Mesenchymal stem cell (in vitro differentiated cells and primary cell): ENCODE data around the gene C1QTNF7.

Source experiments
- DNase-seq: peaks from one replicate; pipeline ENCODE4 v3.0.0-alpha.2; 2013
- H2AFZ ChIP-seq: one replicate; pipeline ENCODE4 v1.6.1; 2013; ENCODE audit warnings: low read depth, mild to moderate bottlenecking, control low read depth, inconsistent platforms, low read length, moderate library complexity
- H2AK5ac ChIP-seq: 2 replicates; pipeline ENCODE4 v1.6.1; 2013; ENCODE audit warnings: low read length, moderate library complexity, mild to moderate bottlenecking, inconsistent platforms; ENCODE audit not compliant: severe bottlenecking
- H2BK120ac ChIP-seq: one replicate; pipeline ENCODE4 v1.6.1; 2013; ENCODE audit warnings: low read depth, mild to moderate bottlenecking, inconsistent platforms, low read length, moderate library complexity
- H2BK12ac ChIP-seq, 2 experiments: one replicate each; pipeline ENCODE4 v1.6.1; 2013; ENCODE audit warnings: inconsistent platforms in 2 of 2, low read length in 2 of 2, mild to moderate bottlenecking in 2 of 2, moderate library complexity in 2 of 2, control low read depth in 1 of 2
- H2BK15ac ChIP-seq: one replicate; pipeline ENCODE4 v1.6.1; 2013; ENCODE audit warnings: mild to moderate bottlenecking, low read depth, inconsistent platforms; ENCODE audit not compliant: poor library complexity, severe bottlenecking
- H2BK5ac ChIP-seq: 2 replicates; pipeline ENCODE4 v1.6.1; 2013; ENCODE audit warnings: low read depth, mild to moderate bottlenecking, low read length, control low read depth, inconsistent platforms; ENCODE audit not compliant: poor library complexity, severe bottlenecking
- H3K14ac ChIP-seq, 2 experiments: one replicate each; pipeline ENCODE4 v1.6.1; 2013; ENCODE audit warnings: inconsistent platforms in 2 of 2, low read length in 2 of 2, control low read depth in 1 of 2, mild to moderate bottlenecking in 1 of 2, moderate library complexity in 1 of 2
- H3K18ac ChIP-seq, 2 experiments: one replicate each; pipeline ENCODE4 v1.6.1; 2013; ENCODE audit warnings: inconsistent platforms in 2 of 2, low read length in 2 of 2, control low read depth in 1 of 2, low read depth in 1 of 2, mild to moderate bottlenecking in 1 of 2
- H3K23ac ChIP-seq, 2 experiments: one replicate each; pipeline ENCODE4 v1.6.1; 2013; ENCODE audit warnings: inconsistent platforms in 2 of 2, low read length in 2 of 2, mild to moderate bottlenecking in 2 of 2, moderate library complexity in 2 of 2, control low read depth in 1 of 2
- H3K27ac ChIP-seq: 2 replicates; pipeline ENCODE4 v1.5.1; 2013; ENCODE audit warnings: mild to moderate bottlenecking, moderate library complexity, low read length, control low read depth, inconsistent platforms; ENCODE audit not compliant: poor library complexity, severe bottlenecking
- H3K27me3 ChIP-seq, 2 experiments: 2 replicates each; pipeline versions ENCODE4 v1.6.1 to v1.7.0; 2013; ENCODE audit warnings: low read length in 2 of 2, mild to moderate bottlenecking in 2 of 2, moderate library complexity in 2 of 2, control low read depth in 1 of 2, inconsistent platforms in 1 of 2; ENCODE audit not compliant: control insufficient read depth in 1 of 2, insufficient read depth in 1 of 2
- H3K36me3 ChIP-seq, 2 experiments: 2 replicates each; pipeline versions ENCODE4 v1.6.1 to v1.7.0; 2013; ENCODE audit warnings: low read length in 2 of 2, control low read depth in 1 of 2, inconsistent platforms in 1 of 2, low read depth in 1 of 2, mild to moderate bottlenecking in 1 of 2; ENCODE audit not compliant: insufficient read depth in 2 of 2, control insufficient read depth in 1 of 2
- H3K4ac ChIP-seq, 2 experiments: one replicate each; pipeline ENCODE4 v1.6.1; 2013; ENCODE audit warnings: inconsistent platforms in 2 of 2, low read length in 2 of 2, mild to moderate bottlenecking in 2 of 2, moderate library complexity in 2 of 2, control low read depth in 1 of 2, low read depth in 1 of 2
- H3K4me1 ChIP-seq: 2 replicates; pipeline ENCODE4 v1.6.1; 2013; ENCODE audit warnings: low read depth, low read length, control low read depth; ENCODE audit not compliant: control insufficient read depth, insufficient read depth
- H3K4me2 ChIP-seq: 2 replicates; pipeline ENCODE4 v1.6.1; 2013; ENCODE audit warnings: low read length, mild to moderate bottlenecking, inconsistent platforms; ENCODE audit not compliant: poor library complexity, severe bottlenecking
- H3K4me3 ChIP-seq, 2 experiments: 2 replicates each; pipeline versions ENCODE4 v1.5.1 to v1.7.0; 2013; ENCODE audit warnings: low read length in 2 of 2, mild to moderate bottlenecking in 2 of 2, control low read depth in 1 of 2, low read depth in 1 of 2; ENCODE audit not compliant: insufficient read depth in 1 of 2
- H3K79me1 ChIP-seq: replicated peaks from 2 replicates; pipeline ENCODE4 v1.6.1; 2013; ENCODE audit warnings: mild to moderate bottlenecking, control low read depth, low read length, inconsistent platforms; ENCODE audit not compliant: poor library complexity, severe bottlenecking
- H3K9ac ChIP-seq: 2 replicates; pipeline ENCODE4 v1.7.0; 2013; ENCODE audit warnings: mild to moderate bottlenecking, low read length, moderate library complexity
- H3K9me3 ChIP-seq: 2 replicates; pipeline ENCODE4 v1.7.0; 2013; ENCODE audit warnings: mild to moderate bottlenecking, low read length; ENCODE audit not compliant: control insufficient read depth
- H4K8ac ChIP-seq: one replicate; pipeline ENCODE4 v1.6.1; 2013; ENCODE audit warnings: inconsistent platforms, mild to moderate bottlenecking, low read length, moderate library complexity
- H4K91ac ChIP-seq: one replicate; pipeline ENCODE4 v1.6.1; 2013; ENCODE audit warnings: mild to moderate bottlenecking, low read length, inconsistent platforms
- WGBS: methylation state at CpG from one replicate; pipeline ENCODE4 v1.1.7; 2013; ENCODE audit warnings: mixed read lengths; 5-methylcytosine and 5-hydroxymethylcytosine counted together

C1QTNF7 gene

DNA sequence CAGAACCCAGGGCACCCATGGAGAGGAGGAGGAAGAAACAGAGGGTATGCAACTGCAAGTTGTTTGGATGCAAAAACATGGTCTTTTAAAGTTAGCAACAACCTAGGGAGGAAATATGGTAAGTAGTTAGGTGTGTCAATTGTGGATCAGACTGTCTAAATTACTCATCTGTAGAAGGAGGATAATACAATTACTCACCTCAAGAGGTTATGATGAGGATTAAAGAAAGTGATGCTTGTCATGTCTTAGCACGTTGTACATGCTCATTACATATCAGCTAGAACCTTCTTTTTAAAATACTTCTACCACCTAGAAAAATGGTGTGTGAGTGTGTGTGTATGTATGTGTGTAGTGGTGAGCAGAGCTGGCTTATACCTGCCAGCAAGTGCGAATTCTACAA lies 2.3 kb upstream of the C1QTNF7 start:
- H3K23ac ChIP-seq = no peak overlapping the region
- H3K9me3 ChIP-seq = no peaks in the 10 kb centered on the region
- H3K79me1 ChIP-seq = no peaks in the 10 kb centered on the region
- peak overlapping the region in 1 of 2 experiments; percentile 59 for H3K4ac ChIP-seq
- no peak overlapping the region for H2BK15ac ChIP-seq
- no peak overlapping the region for H3K27ac ChIP-seq
- WGBS = no CpG with 5 or more reads among the region's 2 CpGs
- no peak overlapping the region for H3K14ac ChIP-seq
- H2BK120ac ChIP-seq = no peak overlapping the region
- H2AK5ac ChIP-seq = no peak overlapping the region
- H3K36me3 ChIP-seq = no peaks in the 10 kb centered on the region
- no peak overlapping the region for H2BK5ac ChIP-seq
- no peak overlapping the region for H4K8ac ChIP-seq
- no peak overlapping the region for H4K91ac ChIP-seq
- DNase-seq = no peak
- peak overlapping the region in 1 of 2 experiments; percentile 11 for H3K18ac ChIP-seq
- H3K4me3 ChIP-seq = no peak overlapping the region
- no peak overlapping the region for H2AFZ ChIP-seq
- H3K27me3 ChIP-seq = no peaks in the 10 kb centered on the region
- no peak overlapping the region for H3K4me2 ChIP-seq
- H3K4me1 ChIP-seq = no peaks in the 10 kb centered on the region
- no peak overlapping the region for H3K9ac ChIP-seq
- no peak overlapping the region for H2BK12ac ChIP-seq

DNA sequence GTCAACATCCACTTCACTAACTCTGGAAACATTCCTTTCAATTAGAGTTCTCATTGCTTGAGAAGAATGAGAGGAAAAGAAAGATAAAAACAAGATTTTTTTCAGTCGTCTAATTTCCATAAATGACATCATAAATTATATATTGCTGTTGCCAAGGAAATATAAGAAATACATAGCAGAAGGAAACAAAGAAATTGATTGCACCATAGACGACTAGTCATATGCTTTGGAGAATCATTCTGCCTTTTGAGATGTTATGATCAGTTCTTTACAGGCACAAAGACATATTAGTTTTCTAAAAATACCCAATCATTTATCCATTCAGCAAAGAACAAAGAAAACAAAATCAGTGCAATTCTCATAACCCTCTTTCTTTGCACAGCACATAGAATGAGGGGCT lies 672 bp upstream of the C1QTNF7 start:
- Histone ChIP-seq H3K18ac (peak overlapping the region in 1 of 2 experiments; percentile 22), H2AK5ac (no peak overlapping the region), H3K36me3 (no peaks in the 10 kb centered on the region), H3K14ac (no peak overlapping the region), H3K27ac (no peak overlapping the region), H3K4me1 (no peaks in the 10 kb centered on the region), H2AFZ (no peak overlapping the region), H2BK5ac (no peak overlapping the region), H2BK12ac (no peak overlapping the region), H3K4me3 (peak overlapping the region in 1 of 2 experiments; percentile 50), H2BK15ac (no peak overlapping the region), H4K91ac (no peak overlapping the region), H3K9ac (peak overlapping the region; percentile 83), H3K4ac (no peak overlapping the region), H3K4me2 (no peak overlapping the region), H4K8ac (no peak overlapping the region), H3K27me3 (no peaks in the 10 kb centered on the region), H2BK120ac (no peak overlapping the region), H3K9me3 (no peaks in the 10 kb centered on the region), H3K23ac (no peak overlapping the region), H3K79me1 (no peaks in the 10 kb centered on the region)
- DNase-seq = peak; percentile 86
- 94% methylated on average over 1 of the region's 2 CpGs for WGBS

DNA sequence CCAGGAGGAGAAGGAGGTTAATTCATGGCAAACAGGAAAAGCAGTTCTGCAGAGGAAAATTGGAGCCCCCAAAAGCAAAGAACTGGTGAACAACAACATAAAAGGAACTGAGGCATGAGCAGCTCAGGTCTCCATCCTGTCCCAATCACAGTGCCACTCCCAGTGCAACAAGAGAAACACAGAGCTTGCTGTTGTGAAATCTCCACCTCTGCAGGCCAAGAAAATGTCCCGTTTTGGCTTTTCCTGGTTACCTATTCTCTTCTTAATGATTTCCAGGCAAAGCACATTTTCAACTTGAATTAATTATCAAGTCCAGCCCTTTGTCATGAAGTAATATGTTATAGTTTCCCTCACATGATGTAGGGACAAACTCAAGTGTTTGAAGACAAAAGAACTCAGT lies 778 bp downstream of the C1QTNF7 start:
- Histone ChIP-seq H3K23ac (no peak overlapping the region), H3K36me3 (no peaks in the 10 kb centered on the region), H2BK5ac (no peak overlapping the region), H2AK5ac (no peak overlapping the region), H3K27me3 (no peaks in the 10 kb centered on the region), H4K91ac (no peak overlapping the region), H4K8ac (no peak overlapping the region), H3K4ac (peak overlapping the region in 1 of 2 experiments; percentile 56), H3K79me1 (no peaks in the 10 kb centered on the region), H2AFZ (no peak overlapping the region), H3K27ac (no peak overlapping the region), H3K4me1 (no peaks in the 10 kb centered on the region), H2BK120ac (no peak overlapping the region), H3K18ac (peak overlapping the region; percentile 30 to 82), H3K9ac (no peak overlapping the region), H3K9me3 (no peaks in the 10 kb centered on the region), H3K14ac (no peak overlapping the region), H3K4me2 (no peak overlapping the region), H2BK12ac (peak overlapping the region in 1 of 2 experiments; percentile 63), H3K4me3 (peak overlapping the region in 1 of 2 experiments; percentile 4), H2BK15ac (no peak overlapping the region)
- WGBS = 89% methylated on average over 1 of the region's 1 CpG
- DNase-seq = no peak

DNA sequence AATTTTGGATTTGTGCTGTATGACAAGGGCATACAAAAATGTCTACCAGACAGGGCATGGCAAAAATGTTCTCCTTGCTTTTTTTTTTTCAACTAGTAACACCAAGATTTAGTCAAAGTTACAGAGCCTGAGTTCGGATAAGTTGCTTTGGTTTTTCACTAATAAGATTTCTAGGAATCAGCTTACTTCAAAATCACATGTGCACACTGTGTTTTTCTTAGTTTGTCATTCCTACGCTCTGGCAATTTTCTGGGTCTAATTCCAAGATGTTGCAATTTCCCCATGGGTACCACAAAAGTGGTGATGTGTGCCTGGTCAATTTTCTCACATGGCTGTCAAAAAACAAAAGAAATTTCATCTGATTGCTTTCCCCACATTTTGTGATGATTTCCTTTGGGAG lies 6.3 kb downstream of the C1QTNF7 start:
- Histone ChIP-seq H3K4me3 (no peak overlapping the region), H2BK12ac (no peak overlapping the region), H3K79me1 (no peaks in the 10 kb centered on the region), H2BK5ac (no peak overlapping the region), H3K9me3 (no peaks in the 10 kb centered on the region), H3K27me3 (no peaks in the 10 kb centered on the region), H2AFZ (no peak overlapping the region), H2BK15ac (no peak overlapping the region), H3K36me3 (no peaks in the 10 kb centered on the region), H3K23ac (no peak overlapping the region), H3K9ac (peak overlapping the region; percentile 50), H3K18ac (no peak overlapping the region), H4K8ac (no peak overlapping the region), H3K4me1 (no peaks in the 10 kb centered on the region), H3K14ac (no peak overlapping the region), H4K91ac (no peak overlapping the region), H2BK120ac (no peak overlapping the region), H2AK5ac (no peak overlapping the region), H3K4me2 (no peak overlapping the region), H3K4ac (no peak overlapping the region), H3K27ac (no peak overlapping the region)
- 93% methylated on average over 2 of the region's 2 CpGs for WGBS
- no peak for DNase-seq
